Heart right ventricle (tissue), 16 donors: Measurements from ENCODE around the gene FOXC1. TPM values are rescaled to one million over a fixed set of nuclear protein-coding genes. Genes with fewer than 3 reads are reported as not detected.

Source experiments
- ATAC-seq, 8 donors: fragments of 200-7000 bp; cut with Tn5 transposase; one replicate each; pipeline ENCODE4 v1.9.1; 2020; ENCODE audit warnings: mild to moderate bottlenecking in 8 of 8, moderate library complexity in 8 of 8, moderate number of reproducible peaks in 1 of 8
- DNase-seq, 2 donors: peaks; one replicate each; pipeline ENCODE4 v3.0.0-alpha.2; 2020
- H3K27ac ChIP-seq, 10 donors: fragments of 200-600 bp; sonication (generic) in 2 of 10; one replicate each; pipeline versions ENCODE4 v1.5.0 to v1.8.0; 2020 to 2022; ENCODE audit warnings: mild to moderate bottlenecking in 3 of 10
- H3K27me3 ChIP-seq, 7 donors: fragments of 200-600 bp; one replicate each; pipeline ENCODE4 v1.8.0; 2021 to 2022; ENCODE audit warnings: mild to moderate bottlenecking in 2 of 7
- H3K36me3 ChIP-seq, 9 donors: fragments of 200-600 bp; sonication (generic) in 1 of 9; one replicate each; pipeline versions ENCODE4 v1.5.0 to v1.8.0; 2020 to 2022; ENCODE audit warnings: mild to moderate bottlenecking in 2 of 9
- H3K4me1 ChIP-seq, 9 donors: fragments of 200-600 bp; sonication (generic) in 1 of 9; one replicate each; pipeline versions ENCODE4 v1.5.0 to v1.8.0; 2020 to 2022; ENCODE audit warnings: mild to moderate bottlenecking in 4 of 9
- H3K4me3 ChIP-seq, 10 donors: fragments of 200-600 bp; sonication (generic) in 2 of 10; one replicate each; pipeline versions ENCODE4 v1.5.0 to v1.8.0; 2020 to 2022; ENCODE audit warnings: mild to moderate bottlenecking in 7 of 10, moderate library complexity in 2 of 10
- H3K9me3 ChIP-seq, 11 donors: fragments of 200-600 bp in 10 of 11; sonication (generic) in 2 of 11; one replicate each; pipeline versions ENCODE4 v1.5.0 to v1.8.0; 2013 to 2022; ENCODE audit warnings: mild to moderate bottlenecking in 2 of 11, control low read depth in 1 of 11, moderate library complexity in 1 of 11
- WGBS, 2 donors: extraction: QIAGEN DNeasy Blood & Tissue Kit; methylation state at CpG; one replicate each; pipeline ENCODE4 v1.1.7; 2013; ENCODE audit warnings: inconsistent platforms in 1 of 2; 5-methylcytosine and 5-hydroxymethylcytosine counted together
- intact Hi-C, 10 donors: fragments of 100-400 bp; cut with DNase I; formaldehyde crosslinking; loops; one replicate each; pipeline versions ENCODE4 v1.11.1 to v1.14.2; 2022
- polyA plus RNA-seq, 2 donors: library from polyadenylated mRNA; stranded (reverse); fragments of 200-250 nt; gene quantifications; one replicate each; pipeline ENCODE4 v1.2.3, GENCODE V29; 2013
- total RNA-seq, 10 donors: library from RNA; stranded (reverse); fragmentation: NEBNext Ultra II Directional in 3 of 10; extraction: Animal tissue kit (Norgen Biotek cat#: 25700) in 3 of 10; gene quantifications; one replicate each; pipeline versions ENCODE4 v1.2.1 to v1.2.4, GENCODE V29; 2021 to 2023
- TF ChIP-seq, protein P1 (sequence below), 9 donors: fragments of 200-600 bp; sonication (generic) in 2 of 9; IDR thresholded peaks; one replicate each; pipeline versions ENCODE4 v1.5.0 to v1.8.0; 2021 to 2022; ENCODE audit warnings: antibody characterized with exemption in 9 of 9, mild to moderate bottlenecking in 5 of 9, moderate library complexity in 1 of 9
- donor health status: Arrhythmogenic right ventricular cardiomyopathy.
- donor health status: ischemic (EF 13 %, LVEDD 7.1; RV severe dilation, severe dysfunction).
- donor health status: healthy with polysubstance abuse.
- donor health status: DM: no; HTN: yes; CAD: no.
- donor health status: DM: no; HTN: no; CAD: no.
- donor health status: ischemic (EF 25% LVEDD 6.9; RV normal size, moderate dysfunction).
- donor health status: ischemic (EF 25% LVEDD 5.7; RV mildly dilated, moderate dysfunction).
- donor health status: healthy.
- donor health status: DM: yes; HTN: yes; CAD: no.
- donor health status: Ischemic cardiomyopathy.
- donor health status: ischemic (EF 35%, LVEDD 5.7; RV mildly dilated, moderate dysfunction).
- donor health status: nonischemic (EF 11% LVEDD 7.7; RV severe dilation, severe dysfunction).
- donor health status: DM: yes; HTN: yes; CAD: no.
- donor health status: PGD.
- donor health status: ischemic (EF 29% LVEDD 5.4; RV normal size, mild dysfunction).
- donor health status: nonischemic (EF 23%, LVEDD 6.1; RV moderate dilation, normal function).

Gene FOXC1
- total and polyA plus RNA-seq, 12 donors = 2.8 to 7.4 (median 4.0) TPM

DNA sequence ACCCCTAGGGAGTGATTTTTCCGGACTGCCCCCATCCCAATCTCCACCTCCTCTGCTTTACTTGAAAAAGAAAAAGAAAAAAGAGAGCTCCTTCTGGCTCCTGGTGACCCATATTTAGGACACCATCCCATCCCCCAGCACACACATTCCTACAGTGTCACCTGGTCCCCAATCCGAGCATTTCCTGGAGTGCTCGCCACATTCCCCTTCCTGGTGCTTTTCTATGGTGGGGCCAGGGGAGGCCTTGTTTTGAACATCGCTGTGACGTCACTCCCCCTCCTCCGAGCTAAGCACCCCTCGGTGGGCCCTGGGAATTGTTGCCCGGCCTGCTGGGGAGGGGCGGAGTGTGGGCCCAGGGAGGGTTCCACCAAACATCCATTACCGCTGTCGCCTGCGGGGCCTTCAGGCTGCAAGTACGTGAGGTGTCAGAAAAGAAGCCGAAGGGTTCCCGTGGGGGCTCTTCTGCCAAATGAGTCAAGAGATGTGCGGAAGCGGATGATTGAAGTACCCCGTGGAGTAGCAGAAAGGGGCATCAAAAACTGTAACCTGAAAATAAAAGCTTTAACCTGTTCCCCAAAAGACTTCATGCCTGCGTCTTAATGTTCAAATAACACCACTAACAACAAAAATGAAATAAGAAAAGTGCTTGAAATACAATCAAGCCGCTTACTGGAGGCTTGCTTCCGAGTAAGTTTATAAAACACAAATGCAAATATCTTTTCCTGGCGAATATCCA, 2.8 kb upstream of the FOXC1 start:
- TF ChIP-seq, protein P1, sequence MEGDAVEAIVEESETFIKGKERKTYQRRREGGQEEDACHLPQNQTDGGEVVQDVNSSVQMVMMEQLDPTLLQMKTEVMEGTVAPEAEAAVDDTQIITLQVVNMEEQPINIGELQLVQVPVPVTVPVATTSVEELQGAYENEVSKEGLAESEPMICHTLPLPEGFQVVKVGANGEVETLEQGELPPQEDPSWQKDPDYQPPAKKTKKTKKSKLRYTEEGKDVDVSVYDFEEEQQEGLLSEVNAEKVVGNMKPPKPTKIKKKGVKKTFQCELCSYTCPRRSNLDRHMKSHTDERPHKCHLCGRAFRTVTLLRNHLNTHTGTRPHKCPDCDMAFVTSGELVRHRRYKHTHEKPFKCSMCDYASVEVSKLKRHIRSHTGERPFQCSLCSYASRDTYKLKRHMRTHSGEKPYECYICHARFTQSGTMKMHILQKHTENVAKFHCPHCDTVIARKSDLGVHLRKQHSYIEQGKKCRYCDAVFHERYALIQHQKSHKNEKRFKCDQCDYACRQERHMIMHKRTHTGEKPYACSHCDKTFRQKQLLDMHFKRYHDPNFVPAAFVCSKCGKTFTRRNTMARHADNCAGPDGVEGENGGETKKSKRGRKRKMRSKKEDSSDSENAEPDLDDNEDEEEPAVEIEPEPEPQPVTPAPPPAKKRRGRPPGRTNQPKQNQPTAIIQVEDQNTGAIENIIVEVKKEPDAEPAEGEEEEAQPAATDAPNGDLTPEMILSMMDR (IDR thresholded peaks at IDR 0.05) = no peak
- H3K4me3 ChIP-seq = peak overlapping the region in 3 of 10 donors; percentile 7 to 16 (median 12)
- no peak for DNase-seq
- H3K36me3 ChIP-seq = no peaks in the 10 kb centered on the region
- 36 to 50% methylated on average over 22 of the region's 22 CpGs for WGBS, 2 donors
- H3K27ac ChIP-seq = no peak overlapping the region
- no peaks in the 10 kb centered on the region for H3K9me3 ChIP-seq
- H3K27me3 ChIP-seq = peaks cover 16 to 94% (median 67%) of the 10 kb centered on the region in 7 donors
- peaks cover 3 to 54% (median 22%) of the 10 kb centered on the region in 9 donors for H3K4me1 ChIP-seq
- ATAC-seq = no peak
- intact Hi-C loops = loop anchor here in 9 of 10 donors (2.0 to 10.0 kb wide), 12 partner anchors 78 to 1090 kb away; no protein-coding TSS in a partner anchor

DNA sequence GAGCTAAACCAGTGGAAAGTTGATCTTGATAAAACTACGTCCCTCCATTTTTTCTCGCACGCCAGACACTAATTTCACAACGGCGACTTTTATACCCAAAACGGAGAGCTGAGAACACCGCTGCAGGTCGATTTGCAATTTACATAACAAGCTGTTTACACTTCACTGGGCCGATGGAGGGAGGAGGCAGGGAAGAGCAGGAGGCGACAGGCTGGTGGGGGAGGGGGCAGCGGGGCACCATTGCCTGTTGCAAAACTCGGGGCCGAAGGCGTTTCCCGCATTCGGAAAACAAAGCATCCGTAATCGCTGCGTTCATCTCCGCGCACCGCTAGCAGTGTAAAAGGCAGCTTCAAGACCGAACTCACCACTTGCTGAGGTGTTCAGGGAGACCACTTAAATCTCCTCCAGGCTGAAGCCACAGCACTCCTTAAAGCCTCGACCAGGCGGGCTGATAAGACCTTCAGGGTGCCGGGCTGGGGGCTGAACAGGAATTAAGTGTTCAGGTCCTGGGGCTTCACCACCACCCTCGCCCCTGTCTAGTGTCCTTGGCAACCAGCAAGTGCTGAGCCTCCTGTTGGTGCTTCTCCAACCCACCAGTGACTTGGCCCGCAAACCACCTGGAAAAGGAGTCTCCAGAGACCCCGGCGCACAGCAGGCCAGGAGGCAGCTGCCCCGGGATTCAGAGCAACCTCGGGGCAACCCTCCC, 2.0 kb upstream of the FOXC1 start:
- intact Hi-C loops = loop anchor here in 9 of 10 donors (2.0 to 10.0 kb wide), 12 partner anchors 77 to 1090 kb away; no protein-coding TSS in a partner anchor

DNA sequence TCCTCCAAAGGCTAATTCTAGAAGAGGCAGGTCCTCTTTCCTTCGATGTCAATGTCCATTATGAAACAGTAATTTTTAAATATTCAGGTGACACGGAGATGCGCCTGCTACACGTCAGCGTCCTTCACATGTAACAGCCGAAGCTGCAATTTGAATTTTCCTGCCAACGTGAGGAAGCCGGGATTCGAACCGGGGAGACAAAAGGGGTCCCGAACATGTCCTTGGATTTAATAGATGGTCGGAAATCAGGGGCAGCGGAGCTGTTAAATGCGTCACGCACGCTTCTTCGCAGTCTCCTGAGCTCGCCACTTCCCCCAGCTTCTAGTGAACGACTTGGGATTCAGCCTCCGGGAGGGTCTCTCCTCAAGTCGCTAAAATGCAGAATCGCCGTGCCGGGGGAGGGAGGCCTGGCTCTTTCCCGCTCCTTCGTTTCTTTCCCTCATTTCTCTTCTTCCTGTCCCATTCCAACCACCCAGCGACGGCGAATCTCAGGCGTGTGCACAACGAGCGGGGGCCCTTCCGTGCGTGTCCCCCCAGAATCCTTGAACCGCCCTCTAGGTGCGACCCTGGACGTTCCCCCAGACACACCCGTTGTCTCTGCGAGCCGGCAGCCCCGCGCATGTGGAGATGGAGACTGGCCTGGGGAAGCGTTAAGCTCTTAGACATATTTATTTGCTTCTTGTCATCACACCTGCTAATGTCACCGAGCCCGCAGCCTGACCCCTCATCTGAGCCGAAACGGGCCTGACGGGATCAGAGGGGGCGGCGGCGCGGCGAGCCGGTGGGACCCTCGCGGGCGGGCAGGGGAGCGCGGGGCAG, 1.3 kb upstream of the FOXC1 start:
- Histone ChIP-seq H3K4me1 (peaks cover 3 to 69% (median 22%) of the 10 kb centered on the region in 9 donors), H3K9me3 (no peaks in the 10 kb centered on the region), H3K27ac (peak overlapping the region in 4 of 10 donors; percentile 80 to 92 (median 89)), H3K4me3 (peak overlapping the region in 9 of 10 donors; percentile 15 to 81 (median 71)), H3K36me3 (no peaks in the 10 kb centered on the region), H3K27me3 (peaks cover 16 to 94% (median 72%) of the 10 kb centered on the region in 7 donors)
- TF ChIP-seq, protein P1 (IDR thresholded peaks at IDR 0.05) = no peak
- ATAC-seq (no peak), DNase-seq (no peak)
- intact Hi-C loops = loop anchor here in 9 of 10 donors (5.0 to 10.0 kb wide), 11 partner anchors 76 to 1089 kb away; no protein-coding TSS in a partner anchor
- WGBS, 2 donors = 11 to 19% methylated on average over 51 to 59 of the region's 59 CpGs

More for the DNA sequence above, 2.0 kb upstream of the FOXC1 start:
- 28 to 38% methylated on average over 32 of the region's 32 CpGs for WGBS, 2 donors
- TF ChIP-seq, protein P1 (IDR thresholded peaks at IDR 0.05) = no peak
- H3K9me3 ChIP-seq = no peaks in the 10 kb centered on the region
- no peak for DNase-seq
- no peak for ATAC-seq
- peak overlapping the region in 3 of 10 donors; percentile 7 to 81 (median 16) for H3K4me3 ChIP-seq
- peaks cover 16 to 94% (median 67%) of the 10 kb centered on the region in 7 donors for H3K27me3 ChIP-seq
- no peaks in the 10 kb centered on the region for H3K36me3 ChIP-seq
- peaks cover 3 to 61% (median 22%) of the 10 kb centered on the region in 9 donors for H3K4me1 ChIP-seq
- H3K27ac ChIP-seq = no peak overlapping the region
